LNCaP clone FGC (cell line): ENCODE data around the gene IRAK2.

Experiments
- DNase-seq: peaks from one replicate; pipeline ENCODE4 v3.0.0-alpha.2; 2011; ENCODE audit warnings: low read depth
- H3K4me3 ChIP-seq: 2 replicates; pipeline ENCODE4 v1.5.1; 2011; ENCODE audit warnings: mild to moderate bottlenecking, low read depth, low read length, control low read depth
- CTCF ChIP-seq: IDR thresholded peaks from 2 replicates; pipeline ENCODE4 v1.5.1; 2012; ENCODE audit warnings: mild to moderate bottlenecking; ENCODE audit not compliant: control insufficient read depth, insufficient read depth; ENCODE audit errors: extremely low read depth

IRAK2 gene

GRCh38 chr3:10235551-10235950 is 70.8 kb downstream of the IRAK2 start:
- H3K4me3 ChIP-seq: no peak overlapping the region

GRCh38 chr3:10238345-10239183 is 73.8 kb downstream of the IRAK2 start:
- DNase-seq: no peak
- no peak for TF ChIP-seq CTCF
- no peak overlapping the region for H3K4me3 ChIP-seq

More at GRCh38 chr3:10235551-10235950, 70.8 kb downstream of the IRAK2 start:
- TF ChIP-seq CTCF: no peak
- no peak for DNase-seq

- no peak overlapping the region for H3K4me3 ChIP-seq
- no peak for DNase-seq
- TF ChIP-seq CTCF: no peak
Measured at GRCh38 chr3:10240799-10241198, 76.1 kb downstream of the IRAK2 start.

- no peak overlapping the region for H3K4me3 ChIP-seq
- no peak for TF ChIP-seq CTCF
- no peak for DNase-seq
Measured at GRCh38 chr3:10242182-10243065, 77.7 kb downstream of the IRAK2 start.

- DNase-seq: no peak
- no peak for TF ChIP-seq CTCF
- no peak overlapping the region for H3K4me3 ChIP-seq
Measured at GRCh38 chr3:10244009-10244408, 79.3 kb downstream of the IRAK2 start.

- no peak overlapping the region for H3K4me3 ChIP-seq
Measured at GRCh38 chr3:10245081-10245712, 80.5 kb downstream of the IRAK2 start.

More at GRCh38 chr3:10245081-10245712, 80.5 kb downstream of the IRAK2 start:
- no peak for TF ChIP-seq CTCF
- no peak for DNase-seq
